ENCODE results near the gene ADAMTS19.

Gene ADAMTS19

GRCh38 chr5:129770024-129770820, 310.1 kb downstream of the ADAMTS19 start:
- DNase-seq (ENCODE audit: low spot score): no peak

GRCh38 chr5:129771058-129771838, 311.1 kb downstream of the ADAMTS19 start:
- peak; percentile 67 for DNase-seq (ENCODE audit: low spot score)

- DNase-seq (ENCODE audit: low spot score): no peak
Observed at GRCh38 chr5:129773376-129773775, 313.3 kb downstream of the ADAMTS19 start.

GRCh38 chr5:129781594-129781993, 321.5 kb downstream of the ADAMTS19 start:
- DNase-seq (ENCODE audit: low spot score): no peak
